ENCODE data around the gene FAM110D.

Gene FAM110D

GRCh38 chr1:26168410-26169197 is 9.7 kb downstream of the FAM110D start, which contains the start of gene C1orf232:
Gene C1orf232, minus strand, starts transcription at chr1:26168963. Its CDS starts 464 bp downstream, at chr1:26168499.
- no peak for TF ChIP-seq FOXP2 (optimal IDR thresholded peaks at IDR 0.05; ENCODE audit: borderline replicate concordance, extremely low read depth, extremely low read length, insufficient read depth)
- no peak for TF ChIP-seq SIN3A (IDR thresholded peaks at IDR 0.05; ENCODE audit: borderline replicate concordance, insufficient read depth, low read length)
- TF ChIP-seq POLR2AphosphoS5 (IDR thresholded peaks at IDR 0.05; ENCODE audit: low read depth, low read length) = no peak
- TF ChIP-seq REST (IDR thresholded peaks at IDR 0.05; ENCODE audit: insufficient read depth in 1 of 2, low read depth in 2 of 2, low read length in 2 of 2) = no peak
- TF ChIP-seq TAF1 (IDR thresholded peaks at IDR 0.05; ENCODE audit: borderline replicate concordance, insufficient read depth, low read length) = no peak

GRCh38 chr1:26169198-26169554 is 10.3 kb downstream of the FAM110D start:
- TF ChIP-seq TAF1 (IDR thresholded peaks at IDR 0.05; ENCODE audit: borderline replicate concordance, insufficient read depth, low read length) (no peak), FOXP2 (optimal IDR thresholded peaks at IDR 0.05; ENCODE audit: borderline replicate concordance, extremely low read depth, extremely low read length, insufficient read depth) (no peak), POLR2AphosphoS5 (IDR thresholded peaks at IDR 0.05; ENCODE audit: low read depth, low read length) (no peak), SIN3A (IDR thresholded peaks at IDR 0.05; ENCODE audit: borderline replicate concordance, insufficient read depth, low read length) (no peak), REST (IDR thresholded peaks at IDR 0.05; ENCODE audit: insufficient read depth in 1 of 2, low read depth in 2 of 2, low read length in 2 of 2) (no peak)

GRCh38 chr1:26169669-26170471 is 11.0 kb downstream of the FAM110D start, which contains the start of gene ZNF593:
Gene ZNF593, plus strand, starts transcription at chr1:26169908. Its CDS starts 76 bp downstream, at chr1:26169984.
- TF ChIP-seq REST (IDR thresholded peaks at IDR 0.05; ENCODE audit: insufficient read depth in 1 of 2, low read depth in 2 of 2, low read length in 2 of 2) (0 out of 4 replicates have a peak, but pooled peaks of 1 of the 2 experiments have one; percentile 31), TAF1 (IDR thresholded peaks at IDR 0.05; ENCODE audit: borderline replicate concordance, insufficient read depth, low read length) (peak; percentile 77; the same call in 1 of the 2 replicates), SIN3A (IDR thresholded peaks at IDR 0.05; ENCODE audit: borderline replicate concordance, insufficient read depth, low read length) (peak; percentile 82; the same call in 1 of the 2 replicates), FOXP2 (optimal IDR thresholded peaks at IDR 0.05; ENCODE audit: borderline replicate concordance, extremely low read depth, extremely low read length, insufficient read depth) (peak; percentile 97), POLR2AphosphoS5 (IDR thresholded peaks at IDR 0.05; ENCODE audit: low read depth, low read length) (peak; percentile 84)

GRCh38 chr1:26170472-26170821 is 11.6 kb downstream of the FAM110D start:
- no peak for TF ChIP-seq TAF1 (IDR thresholded peaks at IDR 0.05; ENCODE audit: borderline replicate concordance, insufficient read depth, low read length)
- no peak for TF ChIP-seq FOXP2 (optimal IDR thresholded peaks at IDR 0.05; ENCODE audit: borderline replicate concordance, extremely low read depth, extremely low read length, insufficient read depth)
- TF ChIP-seq SIN3A (IDR thresholded peaks at IDR 0.05; ENCODE audit: borderline replicate concordance, insufficient read depth, low read length) = no peak
- TF ChIP-seq REST (IDR thresholded peaks at IDR 0.05; ENCODE audit: insufficient read depth in 1 of 2, low read depth in 2 of 2, low read length in 2 of 2) = no peak
